ENCODE results near the gene FARSB. TPM values are rescaled to one million over a fixed set of nuclear protein-coding genes. Genes with fewer than 3 reads are reported as not detected.

The FARSB gene
- total and polyA plus RNA-seq, 3 experiments from 2014 or later, result 23.8 to 58.5 (median 57.0) TPM

DNA sequence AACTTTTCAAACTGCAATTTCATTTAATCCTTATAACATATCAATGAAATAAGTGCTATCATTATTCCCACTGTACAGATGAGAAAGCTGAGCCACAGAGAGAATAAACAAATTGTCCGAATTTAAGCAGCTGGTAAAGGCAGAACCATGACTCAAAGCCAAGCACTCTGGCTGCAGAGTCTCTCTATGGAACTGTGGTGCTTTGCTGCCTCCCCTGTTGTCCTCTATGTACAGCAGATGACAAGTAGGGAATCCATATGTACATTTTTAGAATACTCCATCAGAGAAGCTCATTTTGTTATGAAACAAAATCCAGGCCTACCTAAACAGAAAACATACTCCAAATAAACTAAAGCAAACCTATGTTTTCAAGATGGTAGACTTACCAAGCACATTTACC, 45.1 kb downstream of the FARSB start:
- no peak overlapping the region for H3K27ac Mint-ChIP-seq
- no peaks in the 10 kb centered on the region for H3K4me1 ChIP-seq (ENCODE audit: insufficient read depth, low read length)
- no peaks in the 10 kb centered on the region for H3K9me3 ChIP-seq (ENCODE audit: low read length)
- no peak overlapping the region for H3K4me3 Mint-ChIP-seq
- no peak for DNase-seq
- no peaks in the 10 kb centered on the region for H3K27me3 ChIP-seq (ENCODE audit: insufficient read depth, low read length, poor library complexity, severe bottlenecking)
- POLR2A ChIA-PET, result no interaction called here
- no peaks in the 10 kb centered on the region for H3K9me3 Mint-ChIP-seq
- no peak overlapping the region for H3K27ac ChIP-seq (ENCODE audit: low read depth, low read length)
- H3K36me3 ChIP-seq (ENCODE audit: insufficient read depth, low read length), result peaks cover 16% of the 10 kb centered on the region
- CTCF ChIA-PET, result no interaction called here
- H3K36me3 Mint-ChIP-seq, result peaks cover 8 to 70% (median 15%) of the 10 kb centered on the region in 3 donors
- peaks cover 0 to 5% (median 5%) of the 10 kb centered on the region in 3 donors for H3K4me1 Mint-ChIP-seq
- H3K4me3 ChIP-seq (ENCODE audit: low read length), result no peak overlapping the region
- H3K27me3 Mint-ChIP-seq, result no peaks in the 10 kb centered on the region

DNA sequence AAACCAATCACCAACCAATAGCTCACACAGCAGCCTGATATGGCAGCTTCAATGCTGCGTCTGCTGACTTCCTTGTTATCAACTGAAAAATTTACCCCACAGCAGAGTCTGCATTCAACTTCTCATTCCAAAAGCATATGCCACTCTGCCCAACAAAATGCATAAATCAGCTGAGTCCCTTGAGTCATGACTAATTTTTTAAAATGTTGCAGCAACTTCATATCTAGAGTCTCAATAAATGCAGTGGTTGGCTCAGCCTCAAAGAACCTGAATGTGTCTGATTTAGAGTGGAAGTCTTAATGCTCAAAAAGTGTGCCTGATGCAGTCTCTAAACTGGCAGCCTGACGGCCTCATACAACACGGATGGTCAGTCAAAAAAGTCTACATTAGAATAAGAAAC, 46.5 kb downstream of the FARSB start:
- Mint-ChIP-seq H3K4me1 (peaks cover 0 to 9% (median 5%) of the 10 kb centered on the region in 3 donors), H3K4me3 (no peak overlapping the region), H3K9me3 (no peaks in the 10 kb centered on the region), H3K27ac (peak overlapping the region in 1 of 8 donors; percentile 9), H3K27me3 (no peaks in the 10 kb centered on the region), H3K36me3 (peaks cover 8 to 70% (median 12%) of the 10 kb centered on the region in 3 donors)
- Histone ChIP-seq H3K36me3 (ENCODE audit: insufficient read depth, low read length) (peaks cover 9% of the 10 kb centered on the region), H3K4me1 (ENCODE audit: insufficient read depth, low read length) (no peaks in the 10 kb centered on the region), H3K9me3 (ENCODE audit: low read length) (no peaks in the 10 kb centered on the region), H3K4me3 (ENCODE audit: low read length) (no peak overlapping the region), H3K27me3 (ENCODE audit: insufficient read depth, low read length, poor library complexity, severe bottlenecking) (no peaks in the 10 kb centered on the region), H3K27ac (ENCODE audit: low read depth, low read length) (no peak overlapping the region)
- POLR2A ChIA-PET, result no interaction called here
- no peak for DNase-seq
- CTCF ChIA-PET, result no interaction called here

DNA sequence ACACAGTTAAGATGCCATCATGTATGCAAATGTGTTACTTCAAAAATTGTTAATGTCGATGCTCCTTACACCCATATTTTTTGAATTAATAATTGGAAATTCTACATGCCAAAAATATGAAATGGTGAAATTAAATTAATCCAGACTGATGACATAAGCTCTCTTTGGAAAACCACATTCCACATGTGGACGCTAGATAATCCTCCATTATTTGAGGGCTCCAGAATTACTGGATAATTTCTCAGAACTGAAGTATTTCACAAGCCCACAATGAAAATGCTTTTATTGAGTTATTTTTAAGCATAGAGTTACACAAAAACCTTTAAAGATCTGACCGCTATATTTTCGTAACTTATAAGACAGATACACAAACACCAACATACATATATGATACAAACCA, 47.8 kb downstream of the FARSB start:
- DNase-seq, result no peak
- Histone ChIP-seq H3K27ac (ENCODE audit: low read depth, low read length) (no peak overlapping the region), H3K4me1 (ENCODE audit: insufficient read depth, low read length) (no peaks in the 10 kb centered on the region), H3K36me3 (ENCODE audit: insufficient read depth, low read length) (peaks cover 9% of the 10 kb centered on the region), H3K9me3 (ENCODE audit: low read length) (no peaks in the 10 kb centered on the region), H3K4me3 (ENCODE audit: low read length) (no peak overlapping the region), H3K27me3 (ENCODE audit: insufficient read depth, low read length, poor library complexity, severe bottlenecking) (no peaks in the 10 kb centered on the region)
- H3K4me3 Mint-ChIP-seq, result no peak overlapping the region
- peaks cover 4 to 70% (median 12%) of the 10 kb centered on the region in 3 donors for H3K36me3 Mint-ChIP-seq
- no peak overlapping the region for H3K27ac Mint-ChIP-seq
- ChIA-PET CTCF (no interaction called here), POLR2A (no interaction called here)
- H3K9me3 Mint-ChIP-seq, result no peaks in the 10 kb centered on the region
- H3K27me3 Mint-ChIP-seq, result no peaks in the 10 kb centered on the region
- H3K4me1 Mint-ChIP-seq, result peaks cover 0 to 9% (median 5%) of the 10 kb centered on the region in 3 donors

DNA sequence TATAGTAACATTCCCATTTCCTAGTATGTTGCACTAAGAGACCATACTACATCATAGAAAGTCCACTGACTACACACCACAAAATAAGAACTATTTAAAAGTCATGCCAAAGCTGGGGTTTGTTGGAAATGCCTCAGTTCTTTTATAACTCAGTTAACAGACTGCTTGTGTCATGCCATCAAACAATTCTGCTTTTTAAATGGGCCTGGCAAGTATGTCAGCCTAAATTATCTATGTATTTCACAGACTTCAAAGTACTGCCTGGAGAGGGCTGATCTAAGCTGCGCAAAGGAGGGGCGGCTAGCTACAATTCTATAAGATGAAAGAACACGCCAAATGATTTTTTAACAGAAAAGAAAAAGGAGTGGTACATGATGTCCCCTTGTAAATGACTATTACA, 49.6 kb downstream of the FARSB start:
- Mint-ChIP-seq H3K36me3 (peaks cover 4 to 62% (median 11%) of the 10 kb centered on the region in 3 donors), H3K27me3 (no peaks in the 10 kb centered on the region), H3K4me3 (no peak overlapping the region), H3K27ac (peak overlapping the region in 2 of 8 donors; percentile 11 to 18), H3K9me3 (no peaks in the 10 kb centered on the region), H3K4me1 (peaks cover 0 to 9% (median 4%) of the 10 kb centered on the region in 3 donors)
- H3K9me3 ChIP-seq (ENCODE audit: low read length), result no peaks in the 10 kb centered on the region
- CTCF ChIA-PET, result interaction anchor here (1.4 kb wide), 1 partner anchor 11 kb away, joined by 4 read pairs; no protein-coding TSS in a partner anchor
- no peaks in the 10 kb centered on the region for H3K4me1 ChIP-seq (ENCODE audit: insufficient read depth, low read length)
- no peak for DNase-seq
- POLR2A ChIA-PET, result no interaction called here
- H3K27ac ChIP-seq (ENCODE audit: low read depth, low read length), result no peak overlapping the region
- no peak overlapping the region for H3K4me3 ChIP-seq (ENCODE audit: low read length)
- H3K27me3 ChIP-seq (ENCODE audit: insufficient read depth, low read length, poor library complexity, severe bottlenecking), result no peaks in the 10 kb centered on the region
- no peaks in the 10 kb centered on the region for H3K36me3 ChIP-seq (ENCODE audit: insufficient read depth, low read length)

DNA sequence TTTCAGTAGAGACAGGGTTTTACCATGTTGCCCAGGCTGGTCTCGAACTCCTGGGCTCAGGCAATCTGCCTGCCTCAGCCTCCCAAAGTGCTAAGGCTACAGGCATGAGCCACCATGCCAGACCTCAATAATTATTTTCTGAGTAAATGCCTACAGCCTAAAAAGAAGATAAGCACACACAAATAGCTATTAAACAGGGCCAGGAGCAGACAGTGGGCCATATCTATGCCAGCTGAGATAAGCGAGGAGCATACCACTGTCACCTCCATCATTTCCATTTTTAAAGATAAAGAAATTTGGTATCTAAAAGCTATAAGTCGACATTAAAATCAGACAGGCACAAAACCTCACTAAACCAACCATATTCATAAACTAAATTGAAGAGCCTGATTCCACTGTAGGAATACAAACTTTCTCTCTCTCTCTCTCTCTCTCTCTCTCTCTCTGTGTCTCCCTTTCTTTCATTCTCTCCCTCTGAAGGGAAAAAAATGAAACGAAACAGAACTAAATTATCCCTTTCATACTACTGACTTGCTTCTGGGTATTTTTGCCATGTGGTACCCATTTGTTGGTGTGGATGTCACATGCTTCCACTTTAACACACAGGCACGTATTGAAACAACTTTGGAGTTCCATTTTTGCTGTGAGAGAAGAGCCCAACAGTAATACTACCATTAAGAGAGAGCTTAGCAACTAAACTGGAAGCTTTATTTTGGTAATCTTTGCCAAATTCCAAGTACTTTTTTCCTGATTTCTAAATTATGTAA, 51.0 kb downstream of the FARSB start:
- H3K9me3 ChIP-seq (ENCODE audit: low read length), result no peaks in the 10 kb centered on the region
- DNase-seq, result no peak
- POLR2A ChIA-PET, result interaction anchor here (0.7 kb wide), 1 partner anchor 57 kb away, joined by 7 read pairs; no protein-coding TSS in a partner anchor
- H3K4me3 ChIP-seq (ENCODE audit: low read length), result no peak overlapping the region
- Mint-ChIP-seq H3K27ac (peak overlapping the region in 3 of 8 donors; percentile 58 to 84 (median 80)), H3K9me3 (no peaks in the 10 kb centered on the region), H3K27me3 (no peaks in the 10 kb centered on the region), H3K4me1 (peaks cover 3 to 15% (median 9%) of the 10 kb centered on the region in 3 donors), H3K36me3 (peaks cover under 1 to 61% (median 11%) of the 10 kb centered on the region in 3 donors), H3K4me3 (no peak overlapping the region)
- H3K27ac ChIP-seq (ENCODE audit: low read depth, low read length), result no peak overlapping the region
- H3K4me1 ChIP-seq (ENCODE audit: insufficient read depth, low read length), result no peaks in the 10 kb centered on the region
- H3K36me3 ChIP-seq (ENCODE audit: insufficient read depth, low read length), result no peaks in the 10 kb centered on the region
- no peaks in the 10 kb centered on the region for H3K27me3 ChIP-seq (ENCODE audit: insufficient read depth, low read length, poor library complexity, severe bottlenecking)
- CTCF ChIA-PET, result no interaction called here

DNA sequence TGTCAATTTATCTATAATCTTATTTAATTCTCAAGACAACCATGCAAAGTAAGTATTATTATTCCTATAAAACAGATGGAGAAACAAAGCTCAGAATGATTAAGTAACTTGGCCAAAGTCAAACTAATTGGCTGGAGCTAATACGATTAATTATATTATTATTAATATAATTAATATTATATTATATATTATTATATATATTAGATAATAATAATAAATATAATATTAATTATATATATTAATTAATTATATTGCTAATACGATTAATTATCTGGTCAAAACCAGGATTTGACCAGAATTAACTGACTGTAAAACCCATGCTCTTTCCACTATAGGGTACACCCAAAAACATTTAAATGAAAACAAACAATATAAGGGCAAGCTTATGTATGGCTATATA, 52.4 kb downstream of the FARSB start:
- Histone ChIP-seq H3K4me1 (ENCODE audit: insufficient read depth, low read length) (no peaks in the 10 kb centered on the region), H3K27ac (ENCODE audit: low read depth, low read length) (no peak overlapping the region), H3K27me3 (ENCODE audit: insufficient read depth, low read length, poor library complexity, severe bottlenecking) (no peaks in the 10 kb centered on the region), H3K9me3 (ENCODE audit: low read length) (no peaks in the 10 kb centered on the region), H3K36me3 (ENCODE audit: insufficient read depth, low read length) (no peaks in the 10 kb centered on the region), H3K4me3 (ENCODE audit: low read length) (no peak overlapping the region)
- H3K4me3 Mint-ChIP-seq, result no peak overlapping the region
- peaks cover 3 to 15% (median 10%) of the 10 kb centered on the region in 3 donors for H3K4me1 Mint-ChIP-seq
- no peak for DNase-seq
- no peaks in the 10 kb centered on the region for H3K27me3 Mint-ChIP-seq
- POLR2A ChIA-PET, result no interaction called here
- no peak overlapping the region for H3K27ac Mint-ChIP-seq
- H3K9me3 Mint-ChIP-seq, result no peaks in the 10 kb centered on the region
- peaks cover 4 to 62% (median 11%) of the 10 kb centered on the region in 3 donors for H3K36me3 Mint-ChIP-seq
- CTCF ChIA-PET, result interaction anchor here (0.7 to 1.2 kb wide), 2 partner anchors 285 to 529 kb away, joined by 3 read pairs; no protein-coding TSS in a partner anchor

DNA sequence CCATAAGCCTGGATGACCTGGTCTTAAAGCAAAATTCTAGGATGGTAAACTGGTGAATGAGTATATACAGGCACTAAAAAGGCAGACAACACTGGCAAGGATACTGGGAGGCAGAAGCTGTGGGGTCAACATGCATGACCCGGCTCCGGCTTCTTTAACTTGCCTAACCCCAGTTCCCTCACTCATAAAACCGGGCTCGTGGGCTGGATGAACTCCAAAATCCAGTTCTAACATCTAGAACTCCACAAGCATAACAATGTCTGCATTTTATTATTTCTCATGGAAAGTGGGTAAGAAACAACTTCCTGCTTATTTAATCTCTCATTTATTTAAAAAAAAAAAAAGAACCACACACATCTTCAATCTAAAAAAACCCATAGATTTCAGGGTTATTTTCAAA, 57.3 kb downstream of the FARSB start:
- H3K27ac Mint-ChIP-seq, result peak overlapping the region in 1 of 8 donors; percentile 72
- Histone ChIP-seq H3K27ac (ENCODE audit: low read depth, low read length) (no peak overlapping the region), H3K27me3 (ENCODE audit: insufficient read depth, low read length, poor library complexity, severe bottlenecking) (no peaks in the 10 kb centered on the region), H3K4me1 (ENCODE audit: insufficient read depth, low read length) (no peaks in the 10 kb centered on the region), H3K9me3 (ENCODE audit: low read length) (no peaks in the 10 kb centered on the region), H3K36me3 (ENCODE audit: insufficient read depth, low read length) (peaks cover 14% of the 10 kb centered on the region), H3K4me3 (ENCODE audit: low read length) (no peak overlapping the region)
- H3K36me3 Mint-ChIP-seq, result peaks cover 14 to 69% (median 19%) of the 10 kb centered on the region in 3 donors
- ChIA-PET POLR2A (no interaction called here), CTCF (no interaction called here)
- peaks cover 3 to 8% (median 6%) of the 10 kb centered on the region in 3 donors for H3K4me1 Mint-ChIP-seq
- no peaks in the 10 kb centered on the region for H3K9me3 Mint-ChIP-seq
- no peak for DNase-seq
- H3K27me3 Mint-ChIP-seq, result no peaks in the 10 kb centered on the region
- no peak overlapping the region for H3K4me3 Mint-ChIP-seq

DNA sequence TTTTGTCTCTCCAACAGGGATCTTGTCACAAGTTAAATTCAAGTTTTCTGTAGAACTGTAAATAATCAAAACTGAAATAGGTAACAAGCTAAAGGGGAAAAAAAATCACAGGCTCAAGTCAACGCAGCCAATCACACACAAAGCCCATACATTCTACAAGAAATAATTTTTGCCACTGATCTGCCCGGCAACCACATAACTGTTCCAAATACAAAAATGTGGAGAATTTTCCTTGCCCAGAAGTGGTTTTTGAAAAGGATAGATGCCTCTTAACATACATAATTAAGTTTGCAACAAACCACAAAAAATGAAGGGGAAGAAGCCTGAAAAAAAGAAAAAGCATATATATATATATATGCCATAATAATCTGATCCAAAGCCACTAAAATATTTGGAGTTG, 60.3 kb downstream of the FARSB start:
- no peak overlapping the region for H3K4me3 ChIP-seq (ENCODE audit: low read length)
- ChIA-PET POLR2A (no interaction called here), CTCF (interaction anchor here (1.8 kb wide), 1 partner anchor 11 kb away, joined by 4 read pairs; no protein-coding TSS in a partner anchor)
- peak overlapping the region in 1 of 8 donors; percentile 52 for H3K27ac Mint-ChIP-seq
- peaks cover 20 to 82% (median 26%) of the 10 kb centered on the region in 3 donors for H3K36me3 Mint-ChIP-seq
- no peaks in the 10 kb centered on the region for H3K4me1 ChIP-seq (ENCODE audit: insufficient read depth, low read length)
- no peaks in the 10 kb centered on the region for H3K9me3 Mint-ChIP-seq
- H3K27ac ChIP-seq (ENCODE audit: low read depth, low read length), result no peak overlapping the region
- H3K27me3 ChIP-seq (ENCODE audit: insufficient read depth, low read length, poor library complexity, severe bottlenecking), result no peaks in the 10 kb centered on the region
- no peak overlapping the region for H3K4me3 Mint-ChIP-seq
- no peaks in the 10 kb centered on the region for H3K9me3 ChIP-seq (ENCODE audit: low read length)
- peaks cover 3 to 6% (median 4%) of the 10 kb centered on the region in 3 donors for H3K4me1 Mint-ChIP-seq
- peaks cover 23% of the 10 kb centered on the region for H3K36me3 ChIP-seq (ENCODE audit: insufficient read depth, low read length)
- DNase-seq, result no peak
- H3K27me3 Mint-ChIP-seq, result no peaks in the 10 kb centered on the region

Data from CD8-positive, alpha-beta memory T cell (primary cell).